HUDEP-2 (cell line): Measurements from ENCODE around the gene ARHGAP28.
"Not testable (repeated sequence)": the region's sequence is repeated elsewhere in the genome, so short reads cannot be mapped to it uniquely, and the experiment has no call there.

Source experiments
- DNase-seq, 76 experiments: peaks; one replicate each; lab custom pipeline; 2025; ENCODE audit not compliant: unreplicated experiment in 76 of 76; lab: John Stamatoyannopoulos, UW

ARHGAP28 gene

DNA sequence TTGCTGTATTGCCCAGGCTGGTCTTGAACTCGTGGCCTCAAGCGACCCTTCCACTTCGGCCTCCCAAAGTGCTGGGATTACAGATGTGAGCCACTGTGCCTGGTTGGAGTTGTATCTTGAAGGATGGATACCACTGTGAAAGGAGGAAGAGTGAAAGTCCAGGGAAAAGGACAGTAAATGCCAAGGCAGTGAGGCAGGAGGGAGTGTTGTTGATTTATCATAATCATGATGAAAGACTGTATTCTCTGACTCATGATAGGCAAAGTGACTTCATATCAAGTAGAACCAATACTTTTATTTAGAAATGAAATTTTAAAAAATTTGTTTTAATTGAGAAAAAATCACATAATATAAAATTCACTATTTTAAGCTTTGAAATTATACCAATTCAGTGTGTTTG, 162.3 kb downstream of the ARHGAP28 start:
- no peak for DNase-seq

- DNase-seq = no peak
These were observed 171.9 kb downstream of the ARHGAP28 start for GRCh38 chr18:6901286-6901926.

DNA sequence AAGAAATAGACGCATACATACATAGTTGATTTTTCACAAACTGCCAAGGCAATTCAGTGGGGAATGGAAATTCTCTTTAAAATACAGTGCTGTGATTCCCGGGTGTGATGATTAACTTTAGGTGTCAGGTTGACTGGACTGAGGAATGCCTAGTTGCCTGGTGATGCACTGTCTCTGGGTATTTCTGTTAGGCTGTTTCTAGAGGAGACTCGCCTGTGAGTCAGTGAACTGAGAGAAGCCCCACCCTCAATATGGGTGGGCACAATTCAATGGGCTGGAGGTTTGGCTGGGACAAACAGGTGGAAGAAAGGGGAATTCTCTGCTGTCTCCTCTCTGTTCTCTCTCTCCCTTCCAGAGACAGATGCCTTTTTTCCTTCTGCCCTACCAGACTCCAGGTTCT, 187.6 kb downstream of the ARHGAP28 start:
- DNase-seq = no peak

- peak in 41 of 76 experiments; percentile 0 to 68 (median 12) for DNase-seq
These were observed 190.8 kb downstream of the ARHGAP28 start for GRCh38 chr18:6920099-6920955.

DNA sequence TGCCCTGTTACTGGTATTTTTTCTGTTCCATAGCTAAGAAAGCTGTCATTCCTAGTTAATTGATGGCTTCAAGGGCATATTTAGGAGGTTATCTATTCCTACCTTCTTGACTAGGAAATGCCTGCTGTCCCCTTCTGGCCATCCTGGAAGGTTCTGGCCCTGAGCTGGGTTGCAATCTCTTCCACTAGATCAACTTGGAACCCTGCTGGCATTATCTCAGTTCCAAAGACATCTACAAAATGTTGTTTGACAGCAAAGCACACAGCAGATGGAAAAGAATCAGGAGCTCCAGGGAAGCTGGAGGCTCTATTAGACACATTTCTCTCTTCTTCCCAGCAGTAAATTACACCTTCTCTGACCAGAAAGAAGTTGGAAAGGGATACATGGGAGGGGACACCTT, 192.1 kb downstream of the ARHGAP28 start:
- DNase-seq = no peak

DNA sequence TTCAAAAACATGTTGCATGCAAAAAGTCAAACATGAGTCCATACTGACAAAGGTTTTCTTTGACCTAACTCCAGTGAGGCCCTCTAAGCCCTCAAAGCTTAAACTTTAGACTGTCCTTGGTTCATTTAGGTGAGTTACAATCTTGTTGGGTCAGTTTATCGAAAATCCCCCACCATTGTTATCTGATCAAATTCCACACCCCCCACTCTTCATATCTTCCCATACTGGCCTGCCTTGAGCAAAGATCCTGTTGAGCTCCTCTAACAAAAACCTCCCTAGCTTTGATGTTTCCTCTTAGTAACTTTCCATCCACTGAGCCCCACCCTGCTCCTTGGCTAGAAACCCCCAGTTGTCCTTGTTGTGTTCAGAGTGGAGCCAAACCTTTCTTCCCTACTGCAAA, 193.7 kb downstream of the ARHGAP28 start:
- DNase-seq = no peak

GRCh38 chr18:6927153-6927552, 197.6 kb downstream of the ARHGAP28 start:
- no peak for DNase-seq

DNA sequence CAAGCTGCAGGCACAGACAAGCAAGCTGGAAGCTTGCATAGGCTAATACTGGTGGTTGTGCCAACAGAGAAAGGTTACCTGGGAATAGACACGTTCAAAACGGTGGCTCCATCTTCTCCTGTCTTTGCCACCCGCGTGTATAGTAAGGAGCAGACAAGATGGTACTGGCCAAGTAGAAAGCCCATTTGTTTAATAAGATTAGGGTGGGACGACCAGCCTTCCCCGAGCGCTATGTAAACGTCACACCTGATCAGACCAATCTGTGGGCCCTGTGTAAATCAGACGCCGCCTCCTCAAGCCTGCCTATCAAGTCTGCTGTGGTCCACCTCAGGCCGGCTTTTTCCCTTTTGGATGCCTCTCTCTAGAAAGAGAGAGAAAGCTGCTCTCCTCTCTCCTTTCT, 198.8 kb downstream of the ARHGAP28 start:
- no peak for DNase-seq

DNA sequence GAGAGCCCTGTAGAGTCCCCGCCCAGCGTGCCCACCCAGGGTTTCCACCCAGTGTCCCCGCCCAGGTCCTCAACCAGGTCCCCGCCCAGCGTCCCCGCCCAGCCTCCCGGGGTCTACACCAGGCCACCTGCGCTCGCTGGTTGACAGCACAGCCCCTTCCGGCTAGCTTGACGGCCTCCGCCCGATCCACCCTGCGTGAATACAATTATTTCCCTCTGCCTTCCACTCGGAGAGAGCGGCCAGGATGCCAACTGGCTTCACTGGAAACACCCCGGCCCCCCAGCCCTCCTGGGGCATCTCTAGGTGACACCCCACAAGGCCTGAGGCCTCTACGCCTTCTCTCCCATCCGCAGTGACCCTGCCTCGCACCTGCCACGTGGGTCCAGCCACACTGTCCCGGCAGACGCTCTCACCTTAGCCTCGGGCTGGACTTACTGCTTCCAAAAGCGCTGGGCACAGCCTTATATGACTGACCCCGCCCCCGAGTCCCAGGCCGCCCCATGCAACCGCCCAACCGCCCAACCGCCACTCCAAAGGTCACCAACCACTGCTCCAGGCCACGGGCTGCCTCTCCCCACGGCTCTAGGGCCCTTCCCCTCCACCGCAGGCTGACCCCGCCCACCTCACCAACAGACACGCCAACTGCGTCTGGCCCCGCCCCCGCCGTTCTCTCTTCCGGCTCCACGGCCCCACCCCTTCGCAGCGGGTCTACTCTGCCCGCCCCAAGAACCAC, 200.0 kb downstream of the ARHGAP28 start:
- DNase-seq = no peak

- no peak for DNase-seq
These were observed 205.3 kb downstream of the ARHGAP28 start for GRCh38 chr18:6934859-6935258.

- DNase-seq = no peak
These were observed 208.5 kb downstream of the ARHGAP28 start for GRCh38 chr18:6938003-6938402.

DNA sequence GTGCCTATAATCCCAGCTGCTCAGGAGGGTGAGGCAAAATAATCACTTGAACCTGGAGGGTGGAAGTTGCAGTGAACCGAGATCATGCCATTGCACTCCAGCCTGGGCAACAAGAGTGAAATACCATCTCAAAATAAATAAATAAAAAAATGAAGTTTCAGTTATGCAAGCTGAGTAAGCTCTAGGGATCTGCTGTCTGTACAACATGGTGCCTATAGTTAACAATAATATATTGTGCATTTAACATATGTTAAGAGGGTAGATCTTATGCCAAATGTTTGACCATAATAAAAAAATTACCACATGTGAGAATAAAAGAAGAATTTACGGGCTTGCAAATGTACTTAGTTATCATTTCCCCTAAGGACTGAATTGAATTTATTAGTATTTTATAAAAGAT, 208.9 kb downstream of the ARHGAP28 start:
- not testable (repeated sequence) for DNase-seq

GRCh38 chr18:6939972-6940371, 210.5 kb downstream of the ARHGAP28 start:
- DNase-seq = no peak

GRCh38 chr18:6940451-6940850, 210.9 kb downstream of the ARHGAP28 start:
- DNase-seq = no peak

DNA sequence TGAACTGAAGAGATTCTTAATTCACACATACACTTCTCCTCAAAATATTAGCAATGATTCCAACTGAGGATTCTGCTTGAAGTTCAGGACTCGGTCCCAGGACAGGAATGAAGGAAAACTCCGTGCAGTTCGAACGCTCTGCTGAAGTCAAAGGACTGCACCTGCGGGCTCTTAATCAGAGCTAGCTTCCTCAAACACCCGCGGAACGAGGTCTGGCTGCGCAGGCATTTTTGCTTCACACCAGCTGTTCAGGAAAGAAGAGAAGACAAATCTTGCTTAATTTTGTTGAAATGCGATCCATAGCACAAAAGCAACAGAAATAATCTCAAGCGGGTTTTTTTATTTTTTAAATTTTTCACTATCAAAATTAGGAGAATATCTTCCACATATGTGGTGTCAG, 212.5 kb downstream of the ARHGAP28 start:
- DNase-seq = no peak

- no peak for DNase-seq
These were observed 213.2 kb downstream of the ARHGAP28 start for GRCh38 chr18:6942742-6943141.

- no peak for DNase-seq
These were observed 213.6 kb downstream of the ARHGAP28 start for GRCh38 chr18:6943143-6943542.

- no peak for DNase-seq
These were observed 218.0 kb downstream of the ARHGAP28 start for GRCh38 chr18:6947338-6948030.

- DNase-seq = no peak
These were observed 219.0 kb downstream of the ARHGAP28 start for GRCh38 chr18:6948281-6949055.
